Loucy (cell line): ENCODE data around the gene RPL26.
"Not testable (repeated sequence)": the region's sequence is repeated elsewhere in the genome, so short reads cannot be mapped to it uniquely, and the experiment has no call there.

Experiments used
- H2AFZ ChIP-seq: fragments of 200-600 bp; sonication (generic); 2 replicates; pipeline ENCODE4 v1.6.0; 2016; ENCODE audit warnings: antibody characterized with exemption, mild to moderate bottlenecking, low read length, moderate library complexity
- H3F3A ChIP-seq: fragments of 200-600 bp; 2 replicates; pipeline ENCODE4 v1.6.0; 2016; ENCODE audit warnings: antibody characterized with exemption, low read depth, mild to moderate bottlenecking
- H3K27me3 ChIP-seq: fragments of 200-600 bp; sonication (generic); 2 replicates; pipeline ENCODE4 v1.6.1; 2014; ENCODE audit warnings: low read length, mild to moderate bottlenecking; ENCODE audit not compliant: insufficient read depth, poor library complexity, severe bottlenecking
- H3K36me3 ChIP-seq: fragments of 200-600 bp; sonication (generic); 2 replicates; pipeline ENCODE4 v1.6.1; 2016; ENCODE audit warnings: low read length; ENCODE audit not compliant: insufficient read depth
- H3K4me1 ChIP-seq: fragments of 200-600 bp; sonication (generic); 2 replicates; pipeline ENCODE4 v1.5.1; 2014; ENCODE audit warnings: low read length, mild to moderate bottlenecking; ENCODE audit not compliant: insufficient read depth, poor library complexity, severe bottlenecking
- H3K4me2 ChIP-seq: fragments of 200-600 bp; sonication (generic); 2 replicates; pipeline ENCODE4 v1.6.0; 2014; ENCODE audit warnings: antibody characterized with exemption, low read length, low read depth, mild to moderate bottlenecking; ENCODE audit not compliant: poor library complexity, severe bottlenecking
- H3K4me3 ChIP-seq: fragments of 200-600 bp; sonication (generic); 2 replicates; pipeline ENCODE4 v1.5.1; 2014; ENCODE audit warnings: low read length, mild to moderate bottlenecking, mixed read lengths; ENCODE audit not compliant: poor library complexity, severe bottlenecking
- H3K79me2 ChIP-seq: fragments of 200-600 bp; sonication (generic); 2 replicates; pipeline ENCODE4 v1.6.1; 2014; ENCODE audit warnings: low read length; ENCODE audit not compliant: insufficient read depth
- H3K9ac ChIP-seq: fragments of 200-600 bp; sonication (generic); 2 replicates; pipeline ENCODE4 v1.6.0; 2014; ENCODE audit warnings: mild to moderate bottlenecking, low read depth, low read length, moderate library complexity; ENCODE audit not compliant: poor library complexity, severe bottlenecking
- H3K9me2 ChIP-seq: fragments of 200-600 bp; sonication (generic); replicated peaks from 2 replicates; pipeline ENCODE4 v1.6.1; 2016; ENCODE audit warnings: low read depth, low read length, mixed read lengths
- H3K9me3 ChIP-seq: fragments of 200-600 bp; sonication (generic); 2 replicates; pipeline ENCODE4 v1.6.1; 2014; ENCODE audit warnings: mild to moderate bottlenecking, antibody characterized with exemption, low read length, low read depth; ENCODE audit not compliant: insufficient read depth
- H4K20me1 ChIP-seq: fragments of 200-600 bp; sonication (generic); 2 replicates; pipeline ENCODE4 v1.6.0; 2014; ENCODE audit warnings: antibody characterized with exemption, low read length, mild to moderate bottlenecking; ENCODE audit not compliant: insufficient read depth, poor library complexity, severe bottlenecking
- CTCF ChIP-seq: fragments of 200-600 bp; sonication (generic); conservative IDR thresholded peaks from 2 replicates; pipeline ENCODE4 v1.5.1; 2014; ENCODE audit warnings: mild to moderate bottlenecking, antibody characterized with exemption, low read length
- EZH2phosphoT487 ChIP-seq: fragments of 200-600 bp; IDR thresholded peaks from 2 replicates; pipeline ENCODE4 v1.6.1; 2018; ENCODE audit warnings: antibody characterized with exemption, mild to moderate bottlenecking, moderate library complexity, borderline replicate concordance

Gene RPL26

DNA sequence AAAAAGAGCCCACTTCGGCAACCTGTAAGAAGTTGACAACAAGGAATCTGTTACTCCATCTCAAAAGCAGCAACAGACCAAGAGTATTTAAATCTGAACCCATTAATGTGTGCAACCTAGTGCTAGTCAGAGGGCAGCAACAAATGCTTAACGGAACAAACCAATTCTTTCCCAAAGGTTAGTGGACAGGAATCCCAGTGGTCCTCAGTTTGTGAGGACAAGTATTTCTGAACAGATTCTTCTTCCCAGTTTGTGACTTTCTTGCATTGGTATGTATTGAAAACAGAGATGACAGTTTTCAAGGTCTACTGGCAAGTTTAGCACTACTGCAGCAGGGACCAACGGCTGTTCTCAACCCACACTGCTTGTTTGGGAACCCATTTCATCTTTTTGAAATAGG lies 2.9 kb downstream of the RPL26 start:
- Histone ChIP-seq H3K36me3 (peaks cover 48% of the 10 kb centered on the region), H3K4me1 (peaks cover 50% of the 10 kb centered on the region), H3K4me2 (peak overlapping the region; percentile 99), H3K79me2 (peaks cover 76% of the 10 kb centered on the region), H3F3A (peaks cover 27% of the 10 kb centered on the region), H3K9me3 (no peaks in the 10 kb centered on the region), H3K27me3 (peaks cover 8% of the 10 kb centered on the region), H4K20me1 (peaks cover 59% of the 10 kb centered on the region), H2AFZ (no peak overlapping the region), H3K4me3 (peak overlapping the region; percentile 87), H3K9me2 (no peaks in the 10 kb centered on the region), H3K9ac (peak overlapping the region; percentile 91)
- TF ChIP-seq EZH2phosphoT487 (no peak), CTCF (no peak)

- H3K4me2 ChIP-seq: peak overlapping the region; percentile 99
- peaks cover 67% of the 10 kb centered on the region for H3K79me2 ChIP-seq
- peak overlapping the region; percentile 87 for H3K4me3 ChIP-seq
- H3K36me3 ChIP-seq: peaks cover 48% of the 10 kb centered on the region
- peaks cover 42% of the 10 kb centered on the region for H3K4me1 ChIP-seq
- H2AFZ ChIP-seq, H3K9me2 ChIP-seq, H3K27me3 ChIP-seq, H3K9me3 ChIP-seq: not testable (repeated sequence)
- peaks cover 27% of the 10 kb centered on the region for H3F3A ChIP-seq
- peak overlapping the region; percentile 29 for H3K9ac ChIP-seq
- peaks cover 59% of the 10 kb centered on the region for H4K20me1 ChIP-seq
These were observed 4.9 kb downstream of the RPL26 start for GRCh38 chr17:8378117-8378516.

- Histone ChIP-seq H3K9me3 (no peaks in the 10 kb centered on the region), H3F3A (peaks cover 27% of the 10 kb centered on the region), H3K9me2 (no peaks in the 10 kb centered on the region), H3K36me3 (peaks cover 48% of the 10 kb centered on the region), H2AFZ (no peak overlapping the region), H3K4me2 (peak overlapping the region; percentile 98), H3K4me3 (no peak overlapping the region), H3K79me2 (peaks cover 61% of the 10 kb centered on the region), H4K20me1 (peaks cover 57% of the 10 kb centered on the region), H3K9ac (peak overlapping the region; percentile 82), H3K27me3 (peaks cover 1% of the 10 kb centered on the region), H3K4me1 (peaks cover 42% of the 10 kb centered on the region)
- TF ChIP-seq CTCF: no peak
- no peak for TF ChIP-seq EZH2phosphoT487
These were observed 5.6 kb downstream of the RPL26 start for GRCh38 chr17:8377422-8377821.
